SU-DHL-6 (cell line): ENCODE data around the gene ITGB2.

ENCODE experiments used
- H2AFZ ChIP-seq: fragments of 200-600 bp; sonication (generic); 2 replicates; pipeline ENCODE4 v1.6.1; 2014; ENCODE audit warnings: low read depth, mild to moderate bottlenecking, moderate library complexity, mixed read lengths, antibody characterized with exemption, low read length; ENCODE audit not compliant: severe bottlenecking
- H3F3A ChIP-seq: fragments of 200-600 bp; shearing (Covaris generic); 2 replicates; pipeline ENCODE4 v1.6.0; 2016; ENCODE audit warnings: antibody characterized with exemption, mild to moderate bottlenecking; ENCODE audit not compliant: insufficient read depth
- H3K27ac ChIP-seq: fragments of 200-600 bp; sonication (generic); 2 replicates; pipeline ENCODE4 v1.5.1; 2016; ENCODE audit warnings: low read depth, mild to moderate bottlenecking, low read length, moderate library complexity, mixed read lengths
- H3K27me3 ChIP-seq: fragments of 200-600 bp; sonication (generic), shearing (Covaris generic); 2 replicates; pipeline ENCODE4 v1.6.0; 2014; ENCODE audit warnings: mild to moderate bottlenecking, low read length
- H3K36me3 ChIP-seq: fragments of 200-600 bp; sonication (generic); 2 replicates; pipeline ENCODE4 v1.6.1; 2014; ENCODE audit warnings: mild to moderate bottlenecking, low read length, mixed read lengths
- H3K4me2 ChIP-seq: fragments of 300-600, 200-600 bp; shearing (Covaris generic), sonication (generic); 2 replicates; pipeline ENCODE4 v1.6.0; 2014; ENCODE audit warnings: low read length, low read depth, mild to moderate bottlenecking; ENCODE audit not compliant: poor library complexity, severe bottlenecking
- H3K4me3 ChIP-seq: fragments of 200-600 bp; sonication (generic); 2 replicates; pipeline ENCODE4 v1.5.1; 2014; ENCODE audit warnings: antibody characterized with exemption, low read length, mild to moderate bottlenecking, mixed read lengths; ENCODE audit not compliant: insufficient read depth, poor library complexity, severe bottlenecking
- H3K79me2 ChIP-seq: fragments of 200-600 bp; sonication (generic); 2 replicates; pipeline ENCODE4 v1.6.1; 2014; ENCODE audit warnings: mild to moderate bottlenecking, low read length, moderate library complexity; ENCODE audit not compliant: insufficient read depth
- H3K9ac ChIP-seq: fragments of 200-600 bp; sonication (generic); 2 replicates; pipeline ENCODE4 v1.7.0; 2014; ENCODE audit warnings: mild to moderate bottlenecking, low read length
- H3K9me2 ChIP-seq: fragments of 200-600 bp; sonication (generic); replicated peaks from 2 replicates; pipeline ENCODE4 v1.6.1; 2014; ENCODE audit warnings: low read length; ENCODE audit not compliant: insufficient read depth
- H3K9me3 ChIP-seq: fragments of 200-600 bp; sonication (generic); 2 replicates; pipeline ENCODE4 v1.6.1; 2014; ENCODE audit warnings: low read length, mixed read lengths; ENCODE audit not compliant: insufficient read depth
- H4K20me1 ChIP-seq: fragments of 200-600 bp; sonication (generic); 2 replicates; pipeline ENCODE4 v1.6.1; 2014; ENCODE audit warnings: low read depth, mild to moderate bottlenecking, antibody characterized with exemption, low read length, moderate library complexity, mixed read lengths
- EZH2phosphoT487 ChIP-seq: fragments of 200-600 bp; sonication (generic), shearing (Covaris generic); conservative IDR thresholded peaks from 2 replicates; pipeline ENCODE4 v1.6.1; 2018; ENCODE audit warnings: mild to moderate bottlenecking, antibody characterized with exemption, low read length, moderate library complexity, mixed read lengths
- TF ChIP-seq, protein P1 (sequence below): fragments of 200-600 bp; sonication (generic); IDR thresholded peaks from one replicate; pipeline ENCODE4 v1.5.1; 2017; ENCODE audit warnings: antibody characterized with exemption, mild to moderate bottlenecking, low read length, moderate library complexity; ENCODE audit not compliant: insufficient read depth, poor library complexity, severe bottlenecking

Gene ITGB2

DNA sequence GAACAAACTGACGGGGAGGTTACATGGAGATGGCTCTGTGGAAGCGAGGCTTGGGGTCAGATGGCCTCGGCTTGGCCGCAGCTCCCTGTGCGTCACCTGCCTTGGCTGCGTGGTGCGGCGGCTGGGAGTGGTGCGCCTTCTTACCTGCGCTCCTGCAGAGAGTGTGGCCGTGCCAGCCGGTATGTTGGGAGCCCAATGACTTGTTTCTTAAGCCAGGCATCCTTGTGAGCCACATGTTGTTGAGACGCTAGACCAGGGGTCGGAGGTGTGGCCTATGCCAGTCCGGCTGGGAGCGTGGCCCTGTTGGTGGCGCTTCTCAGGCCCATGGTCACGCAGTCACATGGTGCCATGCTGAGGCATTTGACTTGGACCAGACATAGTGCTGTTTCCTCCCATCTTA is 29.7 kb upstream of the ITGB2 start:
- no peak for TF ChIP-seq EZH2phosphoT487
- TF ChIP-seq, protein P1, sequence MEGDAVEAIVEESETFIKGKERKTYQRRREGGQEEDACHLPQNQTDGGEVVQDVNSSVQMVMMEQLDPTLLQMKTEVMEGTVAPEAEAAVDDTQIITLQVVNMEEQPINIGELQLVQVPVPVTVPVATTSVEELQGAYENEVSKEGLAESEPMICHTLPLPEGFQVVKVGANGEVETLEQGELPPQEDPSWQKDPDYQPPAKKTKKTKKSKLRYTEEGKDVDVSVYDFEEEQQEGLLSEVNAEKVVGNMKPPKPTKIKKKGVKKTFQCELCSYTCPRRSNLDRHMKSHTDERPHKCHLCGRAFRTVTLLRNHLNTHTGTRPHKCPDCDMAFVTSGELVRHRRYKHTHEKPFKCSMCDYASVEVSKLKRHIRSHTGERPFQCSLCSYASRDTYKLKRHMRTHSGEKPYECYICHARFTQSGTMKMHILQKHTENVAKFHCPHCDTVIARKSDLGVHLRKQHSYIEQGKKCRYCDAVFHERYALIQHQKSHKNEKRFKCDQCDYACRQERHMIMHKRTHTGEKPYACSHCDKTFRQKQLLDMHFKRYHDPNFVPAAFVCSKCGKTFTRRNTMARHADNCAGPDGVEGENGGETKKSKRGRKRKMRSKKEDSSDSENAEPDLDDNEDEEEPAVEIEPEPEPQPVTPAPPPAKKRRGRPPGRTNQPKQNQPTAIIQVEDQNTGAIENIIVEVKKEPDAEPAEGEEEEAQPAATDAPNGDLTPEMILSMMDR, result no peak
- H3K27me3 ChIP-seq, result no peaks in the 10 kb centered on the region
- no peak overlapping the region for H3K4me2 ChIP-seq
- no peak overlapping the region for H3K4me3 ChIP-seq
- no peaks in the 10 kb centered on the region for H4K20me1 ChIP-seq
- H3K9ac ChIP-seq, result no peak overlapping the region
- H3F3A ChIP-seq, result no peaks in the 10 kb centered on the region
- no peak overlapping the region for H3K27ac ChIP-seq
- H3K36me3 ChIP-seq, result no peaks in the 10 kb centered on the region
- no peak overlapping the region for H2AFZ ChIP-seq
- H3K79me2 ChIP-seq, result peaks cover 41% of the 10 kb centered on the region
- no peaks in the 10 kb centered on the region for H3K9me3 ChIP-seq
- no peaks in the 10 kb centered on the region for H3K9me2 ChIP-seq

DNA sequence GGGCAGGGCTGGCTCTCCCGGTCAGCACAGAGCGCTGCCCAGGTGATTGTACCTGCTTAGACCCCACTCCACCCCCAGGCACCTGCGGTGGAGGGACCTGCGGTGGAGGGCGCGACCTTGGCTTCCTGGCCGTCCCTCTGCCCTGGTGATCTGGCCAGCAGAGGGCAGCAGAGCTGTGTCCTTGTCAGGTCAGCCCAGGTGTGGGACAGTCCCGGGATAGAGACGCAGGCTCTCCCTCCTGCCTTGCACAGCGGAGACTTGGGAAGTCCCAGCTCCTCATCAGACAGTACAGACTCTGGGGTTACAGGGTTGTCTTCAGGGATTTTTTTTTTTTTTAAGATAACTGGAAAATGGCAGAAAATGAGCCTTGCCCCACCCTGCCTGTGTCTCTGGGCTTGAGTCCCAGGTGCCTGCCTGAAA is 29.1 kb upstream of the ITGB2 start:
- Histone ChIP-seq H3K36me3 (no peaks in the 10 kb centered on the region), H2AFZ (no peak overlapping the region), H3F3A (no peaks in the 10 kb centered on the region), H3K27me3 (no peaks in the 10 kb centered on the region), H3K79me2 (peaks cover 43% of the 10 kb centered on the region), H3K27ac (no peak overlapping the region), H3K9me3 (no peaks in the 10 kb centered on the region), H3K4me3 (no peak overlapping the region), H4K20me1 (no peaks in the 10 kb centered on the region), H3K9ac (no peak overlapping the region), H3K9me2 (no peaks in the 10 kb centered on the region), H3K4me2 (no peak overlapping the region)
- TF ChIP-seq EZH2phosphoT487, result no peak
- TF ChIP-seq, protein P1, result peak; percentile 68

DNA sequence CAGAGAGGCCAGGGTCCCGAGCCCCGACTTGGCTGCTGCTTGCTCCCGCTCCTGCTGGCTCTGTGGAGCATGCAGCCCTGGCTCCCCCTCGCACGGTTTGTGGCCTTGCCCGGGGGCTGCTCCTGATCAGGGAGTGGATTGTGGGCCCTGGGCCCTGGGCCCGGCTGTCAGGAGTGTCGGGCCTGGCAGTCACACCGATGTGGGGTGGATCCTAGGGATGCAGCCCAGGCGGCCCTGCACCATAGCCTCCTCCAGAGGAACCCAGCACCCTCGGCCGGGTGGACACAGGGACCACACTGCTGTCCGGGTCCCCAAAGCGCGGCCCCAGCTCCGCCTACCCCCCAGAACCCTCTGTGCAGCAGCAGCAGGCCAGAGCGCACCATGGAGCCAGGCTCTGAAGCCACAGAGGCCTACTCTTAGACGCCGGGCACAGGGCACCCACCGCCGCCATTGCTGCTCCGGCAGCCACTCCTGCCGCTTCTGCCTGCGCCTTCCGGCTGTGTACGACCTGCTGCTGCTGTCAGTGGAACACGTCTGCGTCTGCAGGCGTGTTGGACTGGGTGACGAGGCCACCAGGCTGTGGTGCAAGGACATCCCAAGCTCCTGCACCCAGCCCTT is 28.6 kb upstream of the ITGB2 start:
- H3K36me3 ChIP-seq, result no peaks in the 10 kb centered on the region
- no peaks in the 10 kb centered on the region for H3K27me3 ChIP-seq
- H3F3A ChIP-seq, result no peaks in the 10 kb centered on the region
- no peak overlapping the region for H3K4me2 ChIP-seq
- H4K20me1 ChIP-seq, result no peaks in the 10 kb centered on the region
- no peaks in the 10 kb centered on the region for H3K9me2 ChIP-seq
- no peak overlapping the region for H3K4me3 ChIP-seq
- TF ChIP-seq EZH2phosphoT487, result no peak
- H3K9ac ChIP-seq, result no peak overlapping the region
- peaks cover 46% of the 10 kb centered on the region for H3K79me2 ChIP-seq
- H3K27ac ChIP-seq, result no peak overlapping the region
- H3K9me3 ChIP-seq, result no peaks in the 10 kb centered on the region
- no peak overlapping the region for H2AFZ ChIP-seq

DNA sequence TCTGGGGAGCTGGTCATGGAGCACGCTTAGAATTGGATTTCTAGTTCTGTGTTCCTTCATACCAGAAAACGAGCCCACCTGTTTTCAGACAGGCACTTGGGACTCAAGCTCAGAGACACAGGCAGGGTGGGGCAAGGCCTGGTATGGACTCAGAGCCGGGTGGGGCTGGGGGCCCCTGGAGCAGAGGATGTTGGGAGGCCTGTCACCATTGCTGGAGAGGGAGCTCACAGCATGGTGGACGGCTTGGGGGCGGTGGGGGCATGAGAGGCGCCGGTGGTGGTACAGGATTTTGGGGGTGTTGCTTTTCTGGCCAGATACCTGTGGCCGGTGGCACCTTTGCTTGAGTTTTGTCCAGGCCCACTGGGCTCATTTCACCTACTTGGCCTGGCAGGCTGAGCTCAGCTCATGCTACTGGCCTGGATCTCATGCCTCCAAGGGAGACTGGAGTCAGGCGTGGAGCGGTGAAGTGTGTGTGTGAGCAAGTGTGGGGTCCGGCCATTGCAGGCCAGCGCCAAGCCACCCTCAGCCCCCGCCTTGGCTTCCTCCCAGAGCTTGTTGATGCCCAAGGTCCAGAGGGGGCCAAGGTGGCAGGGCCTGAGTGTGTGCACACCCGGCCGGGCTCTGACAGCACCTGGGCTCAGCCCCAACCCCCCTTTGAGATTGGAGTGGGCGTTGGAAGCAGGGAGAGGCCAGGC is 27.9 kb upstream of the ITGB2 start:
- Histone ChIP-seq H3K9ac (no peak overlapping the region), H3K4me2 (no peak overlapping the region), H3F3A (no peaks in the 10 kb centered on the region), H3K27me3 (no peaks in the 10 kb centered on the region), H3K27ac (no peak overlapping the region), H3K36me3 (no peaks in the 10 kb centered on the region), H3K4me3 (no peak overlapping the region), H4K20me1 (no peaks in the 10 kb centered on the region), H3K9me3 (no peaks in the 10 kb centered on the region), H2AFZ (no peak overlapping the region), H3K9me2 (no peaks in the 10 kb centered on the region), H3K79me2 (peaks cover 40% of the 10 kb centered on the region)
- no peak for TF ChIP-seq EZH2phosphoT487
- TF ChIP-seq, protein P1, result no peak
